IMR-90 (cell line): Measurements from ENCODE around the gene ANAPC7. TPM values are rescaled to one million over a fixed set of nuclear protein-coding genes. Genes with fewer than 3 reads are reported as not detected.

Experiments used
- BHLHE40 ChIP-seq: fragments of 150-350 bp; IDR thresholded peaks from 2 replicates; pipeline ENCODE4 v1.6.1; 2016; ENCODE audit warnings: mild to moderate bottlenecking, low read depth, low read length
- CEBPB ChIP-seq: IDR thresholded peaks from 2 replicates; pipeline ENCODE4 v1.6.1; 2012; ENCODE audit warnings: low read depth, low read length, improper control_type of control experiment
- CTCF ChIP-seq: conservative IDR thresholded peaks from 2 replicates; pipeline ENCODE4 v1.5.1; 2012; ENCODE audit warnings: mild to moderate bottlenecking, low read depth, low read length, improper control_type of control experiment
- ELK1 ChIP-seq: fragments of 150-350 bp; IDR thresholded peaks from 2 replicates; pipeline ENCODE4 v1.6.1; 2016; ENCODE audit warnings: low read depth, mild to moderate bottlenecking, low read length, moderate library complexity, borderline replicate concordance
- polyA plus RNA-seq, 3 experiments: library from polyadenylated mRNA; depleted of rRNA; stranded (reverse); fragments of >200 nt; gene quantifications; 2 replicates each; pipeline ENCODE4 v1.2.3, GENCODE V29; 2012; ENCODE audit warnings: low replicate concordance in 1 of 3
- total RNA-seq: library from RNA; depleted of rRNA; stranded (reverse); fragments of >200 nt; gene quantifications from 2 replicates; pipeline ENCODE4 v1.2.3, GENCODE V29; 2012

Gene ANAPC7
- total and polyA plus RNA-seq, 2 of the 4 experiments (the other 2 are of a cell fraction): 46.4 to 57.9 TPM

GRCh38 chr12:110444455-110444854, 40.9 kb upstream of the ANAPC7 start (continued):
- no peak for TF ChIP-seq CTCF
- no peak for TF ChIP-seq BHLHE40
- no peak for TF ChIP-seq ELK1
- no peak for TF ChIP-seq CEBPB
